Measurements from ENCODE around the gene BICD2.
"Not testable (repeated sequence)": the region's sequence is repeated elsewhere in the genome, so short reads cannot be mapped to it uniquely, and the experiment has no call there.

BICD2 gene

DNA sequence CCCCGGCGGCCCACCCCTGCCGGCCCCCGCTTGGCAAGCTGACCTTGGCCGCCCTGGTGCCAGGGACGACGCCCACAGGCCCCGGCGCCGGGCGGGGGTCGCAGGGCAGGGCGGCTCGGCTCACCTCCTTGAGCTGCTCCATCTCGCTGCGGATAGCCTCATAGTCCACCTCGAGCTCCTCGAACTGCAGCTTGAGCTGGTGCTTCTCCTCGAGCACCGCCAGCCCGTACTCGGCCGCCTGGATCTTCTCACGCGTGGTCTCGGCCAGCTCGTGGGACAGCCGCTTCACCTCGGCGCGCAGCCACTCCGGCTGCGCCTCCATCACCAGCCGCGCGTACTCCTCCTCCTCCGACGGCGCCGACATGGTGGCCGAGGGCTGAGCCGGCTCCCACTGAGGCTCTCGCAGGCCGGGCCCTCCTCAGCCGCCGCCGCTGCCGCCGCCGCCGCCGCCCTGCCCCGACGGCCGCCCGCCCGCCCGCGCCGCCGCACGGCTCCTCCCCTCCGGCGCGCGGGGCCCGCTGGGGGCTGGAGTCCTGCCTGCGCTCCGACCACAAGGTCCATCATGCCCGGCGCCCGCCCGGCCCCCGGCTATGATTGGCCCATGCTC lies at the start of gene BICD2:
TSS of gene BICD2 (minus strand) at position 453 of the 607 bp plus-strand sequence. CDS start at position 364, 89 bp downstream.
- H3K27ac Mint-ChIP-seq: peak within 1 kb of the TSS; percentile 85
- H3K4me3 Mint-ChIP-seq: peak within 1 kb of the TSS; percentile 86
- H3K4me1 Mint-ChIP-seq: peaks cover 45% of the 10 kb centered on the region
- H3K36me3 Mint-ChIP-seq (ENCODE audit: low read depth): no peaks in the 10 kb centered on the region
- DNase-seq (no peak), ATAC-seq (no peak)
- no peaks in the 10 kb centered on the region for H3K27me3 Mint-ChIP-seq
- H3K9me3 Mint-ChIP-seq: no peaks in the 10 kb centered on the region

- H3K27me3 Mint-ChIP-seq: peaks cover 66% of the 10 kb centered on the region
- not testable (repeated sequence) for DNase-seq; H3K36me3 Mint-ChIP-seq (ENCODE audit: low read depth); ATAC-seq; H3K9me3 Mint-ChIP-seq; H3K27ac Mint-ChIP-seq
- peak overlapping the region; percentile 81 for H3K4me3 Mint-ChIP-seq
- H3K4me1 Mint-ChIP-seq: peaks cover 18% of the 10 kb centered on the region
Measured at GRCh38 chr9:92809629-92810326, 45.1 kb upstream of the BICD2 start.

DNA sequence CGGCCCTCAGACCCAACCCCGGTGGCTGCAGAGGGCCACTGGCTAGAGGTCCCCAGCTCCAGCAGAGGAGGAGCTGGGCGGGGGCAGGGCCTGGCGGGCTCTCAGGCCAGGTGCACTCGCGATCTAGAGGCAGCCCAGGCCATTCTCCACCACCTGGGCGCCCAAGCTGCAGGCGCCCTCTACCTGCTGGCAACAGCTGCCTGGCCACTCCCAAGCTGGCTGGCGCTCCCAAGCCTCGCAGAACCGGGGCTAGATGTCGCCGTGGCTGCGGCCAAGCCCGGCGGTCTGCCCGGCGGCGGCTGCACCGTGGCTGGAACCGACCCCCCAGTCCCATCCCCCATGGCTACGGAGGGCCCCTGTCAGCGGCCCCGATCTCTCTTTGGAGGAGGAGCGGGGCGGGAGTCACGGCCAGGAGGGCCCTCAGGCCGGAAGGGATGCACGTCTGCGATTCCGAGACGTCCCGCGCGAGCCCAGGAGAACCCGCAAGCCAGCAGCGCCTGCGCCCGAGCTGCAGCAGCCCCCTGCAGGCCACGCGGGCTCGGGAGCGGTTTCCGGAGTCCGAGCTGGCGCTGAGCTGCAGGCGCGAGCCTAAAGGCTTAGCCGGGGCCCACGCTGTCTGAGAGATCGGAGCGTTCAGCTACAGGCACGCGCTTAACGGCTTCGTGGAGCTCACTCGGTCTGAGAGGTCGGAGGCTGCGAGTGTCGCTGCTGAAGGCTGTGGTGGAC lies 44.3 kb upstream of the BICD2 start:
- H3K27me3 Mint-ChIP-seq: peaks cover 61% of the 10 kb centered on the region
- peak overlapping the region; percentile 78 for H3K27ac Mint-ChIP-seq
- H3K4me3 Mint-ChIP-seq: peak overlapping the region; percentile 81
- H3K9me3 Mint-ChIP-seq: no peaks in the 10 kb centered on the region
- H3K36me3 Mint-ChIP-seq (ENCODE audit: low read depth): no peaks in the 10 kb centered on the region
- peaks cover 12% of the 10 kb centered on the region for H3K4me1 Mint-ChIP-seq
- DNase-seq (peak; percentile 70), ATAC-seq (peak; percentile 59)

- Mint-ChIP-seq H3K9me3 (no peaks in the 10 kb centered on the region), H3K4me1 (peaks cover 12% of the 10 kb centered on the region), H3K4me3 (no peak overlapping the region), H3K27ac (no peak overlapping the region), H3K36me3 (ENCODE audit: low read depth) (no peaks in the 10 kb centered on the region), H3K27me3 (peaks cover 53% of the 10 kb centered on the region)
- DNase-seq (peak; percentile 22), ATAC-seq (peak; percentile 8)
Measured at GRCh38 chr9:92807757-92808725, 43.4 kb upstream of the BICD2 start.

DNA sequence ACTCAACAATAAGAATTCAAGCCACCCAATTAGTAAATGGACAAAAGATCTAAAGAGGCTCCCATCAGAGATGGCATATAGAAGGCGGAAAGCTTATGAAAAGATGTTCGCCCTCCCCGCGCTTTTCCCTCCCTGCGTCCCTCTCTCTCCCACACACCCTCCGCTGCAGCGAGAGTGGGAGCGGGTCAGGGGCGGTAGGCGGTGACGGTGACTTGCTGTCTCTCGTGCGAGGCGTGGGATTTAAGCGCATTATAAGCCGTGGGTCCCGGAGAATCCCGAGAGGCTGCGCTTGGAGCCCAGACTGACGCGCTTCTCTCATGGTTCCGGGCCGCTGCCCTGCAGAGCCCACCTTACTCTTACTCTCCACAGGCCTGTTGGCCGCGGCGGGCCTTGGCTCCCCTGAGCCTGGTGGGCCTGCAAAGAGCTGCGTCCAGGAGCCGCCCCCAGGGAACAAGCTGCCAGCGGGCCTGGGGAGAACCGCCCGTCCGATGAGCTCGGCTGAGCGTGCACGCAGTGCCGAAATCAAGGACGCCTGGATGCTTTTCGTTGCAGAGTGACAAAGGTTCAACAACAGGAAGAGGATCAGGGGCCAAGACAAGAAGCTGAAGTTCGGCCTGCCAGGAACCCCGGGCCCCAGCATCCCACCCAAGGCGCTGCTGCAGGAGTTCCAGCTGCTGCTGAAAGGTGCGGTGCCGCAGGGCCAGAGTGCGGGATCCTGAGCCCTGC lies 42.6 kb upstream of the BICD2 start:
- Mint-ChIP-seq H3K4me3 (no peak overlapping the region), H3K36me3 (ENCODE audit: low read depth) (no peaks in the 10 kb centered on the region), H3K27me3 (peaks cover 50% of the 10 kb centered on the region), H3K27ac (no peak overlapping the region), H3K4me1 (peaks cover 12% of the 10 kb centered on the region), H3K9me3 (no peaks in the 10 kb centered on the region)
- ATAC-seq (no peak), DNase-seq (no peak)

- Mint-ChIP-seq H3K27ac (no peak overlapping the region), H3K9me3 (no peaks in the 10 kb centered on the region), H3K4me1 (peaks cover 9% of the 10 kb centered on the region), H3K36me3 (ENCODE audit: low read depth) (no peaks in the 10 kb centered on the region), H3K4me3 (no peak overlapping the region), H3K27me3 (peaks cover 36% of the 10 kb centered on the region)
- DNase-seq: no peak
- no peak for ATAC-seq
Measured at GRCh38 chr9:92804727-92805126, 40.1 kb upstream of the BICD2 start.

DNA sequence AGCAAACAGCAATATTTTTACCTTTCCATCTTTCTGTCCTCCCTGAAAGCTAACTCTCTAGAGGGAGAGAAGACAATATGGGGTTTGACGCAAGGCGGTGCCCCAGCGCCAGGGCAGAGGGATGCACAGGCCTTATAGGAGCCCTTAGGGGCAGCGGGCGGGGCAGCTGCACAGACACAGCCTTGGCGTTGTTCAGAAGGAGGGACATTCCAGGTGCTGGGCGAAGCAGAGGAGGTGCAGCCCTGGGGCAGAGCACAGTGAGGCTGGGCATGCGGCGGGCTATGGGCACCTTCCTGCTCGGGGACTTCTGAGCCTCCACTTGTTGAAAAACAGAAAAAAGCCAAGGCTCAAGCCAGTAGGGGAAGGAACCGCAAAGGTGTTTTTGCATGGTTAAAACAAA lies 33.7 kb upstream of the BICD2 start:
- no peaks in the 10 kb centered on the region for H3K4me1 Mint-ChIP-seq
- H3K27me3 Mint-ChIP-seq: peaks cover 19% of the 10 kb centered on the region
- H3K27ac Mint-ChIP-seq: no peak overlapping the region
- H3K9me3 Mint-ChIP-seq: no peaks in the 10 kb centered on the region
- no peak for DNase-seq
- H3K4me3 Mint-ChIP-seq: no peak overlapping the region
- ATAC-seq: no peak
- H3K36me3 Mint-ChIP-seq (ENCODE audit: low read depth): no peaks in the 10 kb centered on the region

- not testable (repeated sequence) for H3K4me1 Mint-ChIP-seq; H3K36me3 Mint-ChIP-seq (ENCODE audit: low read depth); H3K9me3 Mint-ChIP-seq; H3K27ac Mint-ChIP-seq; H3K4me3 Mint-ChIP-seq; DNase-seq; ATAC-seq
- peaks cover 16% of the 10 kb centered on the region for H3K27me3 Mint-ChIP-seq
Measured at GRCh38 chr9:92796337-92796804, 31.7 kb upstream of the BICD2 start.

DNA sequence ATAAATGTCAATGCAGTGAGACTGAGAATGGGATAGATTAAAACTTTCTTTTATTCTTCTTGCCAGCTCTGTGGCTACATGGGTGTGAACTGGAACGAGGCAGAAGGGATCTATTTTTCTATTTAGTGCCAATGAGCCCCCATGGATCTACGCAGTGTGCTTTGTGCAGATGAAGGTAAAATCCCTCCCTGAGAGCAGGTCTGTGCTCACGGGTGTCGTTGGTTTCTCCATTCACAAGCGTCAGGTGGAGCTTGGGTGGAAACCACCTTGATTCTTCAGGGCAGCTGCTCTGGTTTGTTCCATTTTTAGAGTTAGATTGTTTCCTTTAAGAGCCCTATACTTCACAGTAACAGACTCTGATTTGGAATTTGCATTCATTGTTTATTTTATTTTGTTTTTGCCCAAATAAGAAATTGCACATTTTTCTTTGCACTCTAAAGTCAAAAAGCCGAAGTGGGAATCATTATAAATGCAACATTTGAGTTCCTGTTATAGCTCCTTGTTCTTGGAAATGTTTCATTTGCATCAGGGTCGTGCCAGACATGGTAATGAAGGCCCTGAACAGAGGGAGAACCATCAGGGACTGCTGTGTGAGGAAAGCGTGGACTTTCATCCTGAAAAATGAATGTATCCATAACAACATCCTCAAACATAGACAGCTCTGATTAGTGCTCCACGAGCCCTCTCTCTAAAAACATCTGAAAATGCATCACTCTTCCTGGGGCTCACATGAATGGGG lies 31.1 kb upstream of the BICD2 start:
- Mint-ChIP-seq H3K27ac (no peak overlapping the region), H3K4me3 (no peak overlapping the region), H3K36me3 (ENCODE audit: low read depth) (no peaks in the 10 kb centered on the region), H3K9me3 (no peaks in the 10 kb centered on the region), H3K4me1 (peaks cover 5% of the 10 kb centered on the region), H3K27me3 (peaks cover 18% of the 10 kb centered on the region)
- ATAC-seq (no peak), DNase-seq (no peak)

- DNase-seq: no peak
- H3K4me1 Mint-ChIP-seq: peaks cover 8% of the 10 kb centered on the region
- H3K4me3 Mint-ChIP-seq: no peak overlapping the region
- no peaks in the 10 kb centered on the region for H3K9me3 Mint-ChIP-seq
- no peaks in the 10 kb centered on the region for H3K36me3 Mint-ChIP-seq (ENCODE audit: low read depth)
- peaks cover 16% of the 10 kb centered on the region for H3K27me3 Mint-ChIP-seq
- no peak overlapping the region for H3K27ac Mint-ChIP-seq
- ATAC-seq: no peak
Measured at GRCh38 chr9:92795000-92795399, 30.4 kb upstream of the BICD2 start.

- no peaks in the 10 kb centered on the region for H3K9me3 Mint-ChIP-seq
- no peak for ATAC-seq
- H3K4me1 Mint-ChIP-seq: peaks cover 8% of the 10 kb centered on the region
- DNase-seq: no peak
- H3K4me3 Mint-ChIP-seq: no peak overlapping the region
- H3K36me3 Mint-ChIP-seq (ENCODE audit: low read depth): no peaks in the 10 kb centered on the region
- H3K27ac Mint-ChIP-seq: no peak overlapping the region
- peaks cover 13% of the 10 kb centered on the region for H3K27me3 Mint-ChIP-seq
Measured at GRCh38 chr9:92794426-92794825, 29.8 kb upstream of the BICD2 start.

DNA sequence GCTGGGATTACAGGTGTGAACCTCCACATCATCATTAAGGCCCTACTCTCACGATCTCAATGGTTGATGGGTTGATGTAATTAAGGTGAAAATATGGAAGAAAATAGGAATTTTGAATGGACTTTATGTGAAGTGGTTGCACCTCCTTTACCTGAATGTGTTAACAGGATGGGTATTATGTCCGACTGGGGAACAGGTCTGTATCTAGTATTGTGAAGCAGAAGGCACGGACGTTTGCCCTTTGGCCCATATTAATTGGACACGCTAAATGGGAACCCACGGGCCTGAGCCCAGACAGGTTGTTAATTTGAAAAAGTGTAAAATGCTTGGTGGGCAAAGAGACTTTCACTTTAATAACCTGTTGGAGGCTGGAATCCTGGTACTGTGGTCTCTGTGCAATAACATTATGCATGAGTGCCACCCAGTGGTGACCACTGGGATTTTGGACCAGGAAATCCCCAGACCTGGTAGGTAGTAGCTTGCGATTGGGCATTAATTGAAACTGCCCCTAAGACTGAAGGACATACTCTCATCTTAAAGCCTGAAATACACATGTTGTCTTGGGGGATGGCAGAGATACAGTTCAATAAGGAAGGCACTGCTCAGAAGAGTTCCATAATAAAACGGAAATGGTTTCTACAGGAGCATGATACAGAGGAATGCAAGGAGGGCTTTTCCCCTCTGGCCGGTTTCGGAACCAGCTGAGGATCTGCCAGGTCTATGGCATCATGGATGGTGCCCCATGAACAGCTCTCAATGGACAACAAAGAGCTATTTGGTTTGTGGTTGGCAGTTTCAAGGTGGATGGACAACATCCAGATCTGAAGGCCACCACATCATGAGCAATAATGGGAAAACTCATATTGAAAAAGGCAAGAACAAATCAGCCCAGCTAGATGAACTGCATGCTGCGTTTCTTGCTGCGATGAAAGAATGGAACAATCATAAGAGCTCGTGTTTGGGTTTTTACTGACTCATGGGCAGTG lies 26.2 kb upstream of the BICD2 start:
- Mint-ChIP-seq H3K4me3 (no peak overlapping the region), H3K9me3 (peaks cover 5% of the 10 kb centered on the region), H3K27me3 (peaks cover 2% of the 10 kb centered on the region), H3K36me3 (ENCODE audit: low read depth) (no peaks in the 10 kb centered on the region), H3K27ac (peak overlapping the region; percentile 59), H3K4me1 (peaks cover 8% of the 10 kb centered on the region)
- peak; percentile 78 for DNase-seq
- ATAC-seq: peak; percentile 91
